Gastroesophageal sphincter (tissue), 3 donors: ENCODE measurements around the gene PPP2R3B.

Source experiments
- CTCF ChIP-seq, 4 experiments: fragments of 200-600 bp in 2 of 4; fragments of 450-650 bp in 2 of 4; sonication (generic) in 1 of 4; IDR thresholded peaks; one replicate each; pipeline ENCODE4 v1.5.1; 2017 to 2019; ENCODE audit warnings: antibody characterized with exemption in 4 of 4, mild to moderate bottlenecking in 2 of 4, moderate library complexity in 2 of 4
- POLR2A ChIP-seq, 2 donors: fragments of 450-650 bp; IDR thresholded peaks; one replicate each; pipeline ENCODE4 v1.6.1; 2017; ENCODE audit warnings: antibody characterized with exemption in 2 of 2, mild to moderate bottlenecking in 2 of 2, moderate library complexity in 1 of 2
- POLR2AphosphoS5 ChIP-seq: sonication (generic); formaldehyde crosslinking; IDR thresholded peaks from one replicate; pipeline ENCODE4 v1.6.1; 2017; ENCODE audit warnings: antibody characterized with exemption

GRCh38 chrX:351736-352135 lies 35.0 kb downstream of the PPP2R3B start:
- TF ChIP-seq CTCF (IDR thresholded peaks at IDR 0.05) (no peak), POLR2AphosphoS5 (no peak), POLR2A (IDR thresholded peaks at IDR 0.05) (no peak)
